GM20000 (cell line): ENCODE results near the gene PLA2G2A.
A peak's percentile ranks its signal among the peaks of the same experiment; 100 is the strongest.

Experiments
- DNase-seq: peaks from one replicate; pipeline ENCODE4 v3.0.0; 2012; ENCODE audit warnings: low spot score
- CTCF ChIP-seq: IDR thresholded peaks from 2 replicates; pipeline ENCODE4 v1.5.1; 2012; ENCODE audit warnings: mild to moderate bottlenecking, control low read depth; ENCODE audit errors: extremely low read depth, missing control alignments

Gene PLA2G2A

GRCh38 chr1:19980314-19980713 is 896 bp upstream of the PLA2G2A start:
- no peak for DNase-seq
- TF ChIP-seq CTCF: no peak

DNA sequence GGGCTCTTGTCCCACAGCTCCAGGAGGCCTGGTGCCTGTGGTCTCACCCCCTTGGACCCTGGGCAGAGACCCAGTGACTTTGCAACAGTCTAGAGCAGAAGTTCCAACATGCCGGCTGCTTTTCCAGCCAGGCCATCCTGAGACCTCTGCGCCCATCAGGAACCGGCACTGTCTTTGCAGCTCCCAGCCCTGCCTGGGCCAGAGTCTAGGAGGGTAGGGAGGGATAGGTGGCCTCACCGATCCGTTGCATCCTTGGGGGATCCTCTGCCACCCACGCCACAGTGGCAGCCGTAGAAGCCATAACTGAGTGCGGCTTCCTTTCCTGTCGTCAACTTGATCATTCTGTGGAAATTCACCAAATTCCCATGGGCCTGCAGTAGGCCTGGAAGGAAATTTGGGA is 1.3 kb downstream of the PLA2G2A start:
- TF ChIP-seq CTCF: no peak
- no peak for DNase-seq

DNA sequence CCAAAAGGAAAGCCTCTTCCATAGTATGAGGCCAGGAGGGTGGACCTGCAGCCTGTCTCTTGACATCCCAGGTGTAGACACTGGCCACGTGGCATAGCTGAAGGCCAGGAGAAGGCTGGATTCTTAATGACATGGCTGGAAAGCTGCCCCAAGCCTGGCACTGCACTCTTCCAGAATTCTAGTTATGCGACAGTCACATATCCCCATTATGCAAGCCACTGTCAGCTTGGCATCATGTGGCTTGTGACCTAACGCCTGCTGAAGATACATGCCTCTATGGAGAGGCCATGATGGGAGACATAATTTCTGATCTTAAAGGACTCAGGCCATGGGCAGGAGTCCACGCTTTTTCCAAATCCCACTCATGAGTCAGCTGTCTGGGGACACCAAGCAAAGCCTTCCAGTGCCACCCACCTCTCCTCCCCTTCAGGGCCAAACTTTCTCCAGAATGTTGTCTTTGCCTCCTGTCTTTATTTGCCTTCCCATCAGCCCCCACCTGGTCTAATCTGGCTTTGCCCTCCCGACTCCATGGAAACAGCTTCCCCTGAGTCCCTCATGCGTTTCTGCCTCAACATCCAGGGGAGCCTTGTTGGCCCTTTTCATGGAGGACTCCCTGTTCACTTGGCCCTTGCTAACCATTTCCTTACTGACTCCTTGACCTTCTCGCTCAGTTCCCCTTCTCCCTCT is 3.0 kb downstream of the PLA2G2A start:
- no peak for TF ChIP-seq CTCF

DNA sequence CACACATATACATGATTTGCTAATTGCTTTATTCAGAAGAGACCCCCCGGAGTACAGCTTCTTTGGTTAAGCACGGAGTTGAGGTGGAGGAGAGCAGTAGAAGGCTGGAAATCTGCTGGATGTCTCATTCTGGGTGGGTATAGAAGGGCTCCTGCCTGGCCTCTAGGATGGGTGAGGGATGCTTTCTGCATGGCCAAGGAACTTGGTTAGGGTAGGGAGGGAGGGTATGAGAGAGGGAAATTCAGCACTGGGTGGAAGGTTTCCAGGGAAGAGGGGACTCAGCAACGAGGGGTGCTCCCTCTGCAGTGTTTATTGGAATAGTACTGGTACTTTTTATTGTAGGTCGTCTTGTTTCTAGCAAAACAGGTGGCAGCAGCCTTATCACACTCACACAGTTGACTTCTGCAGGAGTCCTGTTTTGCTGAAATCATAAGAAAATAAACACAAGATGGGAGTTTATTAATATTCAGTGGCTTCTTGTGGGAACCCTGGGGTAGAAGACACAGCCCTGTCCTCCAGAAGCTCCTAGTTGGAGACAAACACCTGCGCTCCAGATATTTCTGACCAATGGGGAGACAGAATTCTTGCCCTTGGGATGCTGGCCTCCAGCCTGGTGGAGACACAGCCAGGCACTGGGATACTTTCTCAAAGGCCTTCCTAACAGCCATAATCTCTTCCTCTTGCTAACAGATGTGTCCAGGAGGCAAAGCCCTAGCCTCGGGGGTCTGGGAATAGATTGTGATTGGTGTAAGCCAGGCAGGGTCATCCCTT is 3.8 kb downstream of the PLA2G2A start:
- TF ChIP-seq CTCF: no peak
- no peak for DNase-seq

More for the DNA sequence above, 3.0 kb downstream of the PLA2G2A start:
- no peak for DNase-seq

GRCh38 chr1:19974822-19975416 is 4.5 kb downstream of the PLA2G2A start:
- peak; percentile 54 for TF ChIP-seq CTCF
- DNase-seq: peak; percentile 57

DNA sequence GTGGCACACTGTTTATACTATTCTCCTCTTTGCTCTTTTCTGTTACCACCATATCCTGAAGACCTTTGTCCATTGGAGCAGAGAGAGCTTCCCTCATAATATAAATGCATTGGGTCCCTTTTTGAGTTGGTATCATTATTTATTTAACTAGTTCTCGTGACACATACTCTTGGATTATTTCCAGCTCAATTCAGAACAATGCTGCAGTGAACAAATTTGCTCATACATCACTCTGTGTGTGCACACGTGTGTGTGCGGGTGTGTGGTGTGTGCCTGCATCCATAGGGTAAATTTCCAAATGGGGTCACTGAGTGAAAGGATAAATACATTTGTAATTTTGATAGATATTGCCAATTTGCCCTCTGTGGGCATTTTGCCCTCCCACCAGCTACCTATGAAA is 5.8 kb downstream of the PLA2G2A start:
- TF ChIP-seq CTCF: no peak
- no peak for DNase-seq

- no peak for TF ChIP-seq CTCF
- no peak for DNase-seq
These were observed 7.8 kb downstream of the PLA2G2A start for GRCh38 chr1:19971664-19972063.
